Measurements from ENCODE around the gene CDH5. TPM values are rescaled to one million over a fixed set of nuclear protein-coding genes. Genes with fewer than 3 reads are reported as not detected.

The CDH5 gene
- total and polyA plus RNA-seq, 2 of the 4 experiments (the other 2 are of a cell fraction): not detected

DNA sequence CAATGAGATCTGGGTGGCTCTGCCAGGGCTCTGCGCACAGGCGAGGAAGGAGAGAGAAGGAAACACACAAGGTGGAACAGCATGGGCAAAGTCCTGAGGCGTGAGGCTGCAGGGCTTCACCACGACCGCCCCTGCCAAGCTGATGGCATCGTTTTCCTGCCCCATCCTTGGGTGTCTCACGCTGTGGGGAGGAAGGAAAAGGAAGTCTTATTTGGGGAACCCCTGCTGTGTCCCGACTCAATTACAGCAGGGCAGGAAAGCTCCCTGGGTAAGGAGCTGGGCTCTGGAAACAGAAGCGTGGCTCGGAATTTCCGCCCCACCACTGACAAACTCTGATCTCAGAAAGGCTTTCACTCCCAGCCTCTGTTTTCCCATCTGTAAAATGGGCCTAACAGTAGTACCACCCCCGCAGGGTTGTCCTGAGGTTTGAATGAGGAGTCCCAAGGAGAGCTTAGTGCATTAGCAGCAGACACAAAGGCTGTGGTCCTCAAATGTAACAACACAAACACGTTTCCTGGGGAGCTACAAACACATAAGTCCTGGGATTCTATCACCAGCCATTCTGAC, 3.2 kb upstream of the CDH5 start:
- no peak overlapping the region for H4K8ac ChIP-seq (ENCODE audit: low read depth in 2 of 2, low read length in 2 of 2)
- no peak overlapping the region for H3K27ac ChIP-seq (ENCODE audit: insufficient read depth, low read length)
- no peak overlapping the region for H2AK9ac ChIP-seq (replicated peaks; ENCODE audit: low read depth, low read length, poor library complexity)
- H3K79me1 ChIP-seq (ENCODE audit: low read depth in 1 of 2, low read length in 2 of 2): no peaks in the 10 kb centered on the region
- no peak overlapping the region for H3K4me3 ChIP-seq (ENCODE audit: insufficient read depth, low read depth, low read length)
- H2BK120ac ChIP-seq (ENCODE audit: low read depth, low read length): no peak overlapping the region
- H4K20me1 ChIP-seq (ENCODE audit: insufficient read depth, low read length): no peaks in the 10 kb centered on the region
- POLR2A ChIA-PET (ENCODE audit: unreplicated experiment): no interaction called here
- no peak overlapping the region for H3K18ac ChIP-seq (ENCODE audit: low read depth, low read length)
- H3K4ac ChIP-seq (ENCODE audit: low read depth, low read length): no peak overlapping the region
- no peak overlapping the region for H3K4me2 ChIP-seq (ENCODE audit: low read depth, low read length)
- H3K56ac ChIP-seq (ENCODE audit: extremely low read depth, insufficient read depth, low read length): no peak overlapping the region
- no peaks in the 10 kb centered on the region for H3K9me1 ChIP-seq (ENCODE audit: insufficient read depth, low read length)
- H2BK5ac ChIP-seq (ENCODE audit: low read depth, low read length, poor library complexity, severe bottlenecking): no peak overlapping the region
- no peak overlapping the region for H4K5ac ChIP-seq (ENCODE audit: low read depth, low read length)
- no peaks in the 10 kb centered on the region for H3K4me1 ChIP-seq (ENCODE audit: control insufficient read depth, insufficient read depth, low read length)
- no peak overlapping the region for H3K23ac ChIP-seq (ENCODE audit: low read depth, low read length)
- intact Hi-C loops (cut with micrococcal nuclease) (no loop called here), dilution Hi-C loops (cut with HindIII; ENCODE audit: low sequenced_read_pairs, unreplicated experiment) (no loop called here), in situ Hi-C loops (cut with MboI; ENCODE audit: low sequenced_read_pairs) (no loop called here)
- no peak overlapping the region for H3K14ac ChIP-seq (replicated peaks; ENCODE audit: low read depth, low read length)
- no peak overlapping the region for H3K9ac ChIP-seq (ENCODE audit: low read depth, low read length)
- WGBS, 2 experiments (ENCODE audit: extremely low coverage in 2 of 2, insufficient read length in 1 of 2): 73% methylated on average over 3 of the region's 13 CpGs; no CpG with 5 or more reads in 1 of the 2 experiments
- no peak for ATAC-seq (ENCODE audit: low read depth)
- H4K91ac ChIP-seq (ENCODE audit: insufficient read depth, low read depth, low read length): no peak overlapping the region
- no peaks in the 10 kb centered on the region for H3K36me3 ChIP-seq (ENCODE audit: control insufficient read depth, insufficient read depth, low read length)
- peaks cover 62% of the 10 kb centered on the region for H3K27me3 ChIP-seq (ENCODE audit: control insufficient read depth, insufficient read depth, low read length)
- H3K9me3 ChIP-seq (ENCODE audit: control insufficient read depth, insufficient read depth, low read length): no peaks in the 10 kb centered on the region
- no peak for DNase-seq
- no peak overlapping the region for H2BK20ac ChIP-seq (ENCODE audit: low read depth, low read length)
- H2AK5ac ChIP-seq (ENCODE audit: low read depth, low read length): no peak overlapping the region
- TF ChIP-seq CEBPB (IDR thresholded peaks at IDR 0.05; ENCODE audit: low read depth, low read length) (no peak), MAFK (IDR thresholded peaks at IDR 0.05; ENCODE audit: low read depth, low read length) (no peak), SMC3 (IDR thresholded peaks at IDR 0.05; ENCODE audit: low read depth, low read length) (no peak), RAD21 (IDR thresholded peaks at IDR 0.05; ENCODE audit: low read length) (no peak), BHLHE40 (IDR thresholded peaks at IDR 0.05; ENCODE audit: low read depth, low read length) (no peak), MXI1 (IDR thresholded peaks at IDR 0.05; ENCODE audit: borderline replicate concordance, low read depth, low read length) (no peak), RFX5 (IDR thresholded peaks at IDR 0.05; ENCODE audit: low read depth, low read length) (no peak), RCOR1 (IDR thresholded peaks at IDR 0.05; ENCODE audit: insufficient replicate concordance, low read length) (no peak), FOS (IDR thresholded peaks at IDR 0.05; ENCODE audit: low read depth, low read length) (no peak), POLR2A (IDR thresholded peaks at IDR 0.05; ENCODE audit: low read depth, low read length) (no peak), MAZ (IDR thresholded peaks at IDR 0.05; ENCODE audit: borderline replicate concordance, low read depth, low read length) (no peak), NFE2L2 (IDR thresholded peaks at IDR 0.05; ENCODE audit: low read depth, low read length) (no peak), CHD1 (IDR thresholded peaks at IDR 0.05; ENCODE audit: low read depth, low read length) (no peak)
- TF ChIP-seq, protein P1, sequence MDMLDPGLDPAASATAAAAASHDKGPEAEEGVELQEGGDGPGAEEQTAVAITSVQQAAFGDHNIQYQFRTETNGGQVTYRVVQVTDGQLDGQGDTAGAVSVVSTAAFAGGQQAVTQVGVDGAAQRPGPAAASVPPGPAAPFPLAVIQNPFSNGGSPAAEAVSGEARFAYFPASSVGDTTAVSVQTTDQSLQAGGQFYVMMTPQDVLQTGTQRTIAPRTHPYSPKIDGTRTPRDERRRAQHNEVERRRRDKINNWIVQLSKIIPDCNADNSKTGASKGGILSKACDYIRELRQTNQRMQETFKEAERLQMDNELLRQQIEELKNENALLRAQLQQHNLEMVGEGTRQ (IDR thresholded peaks at IDR 0.05; ENCODE audit: low read depth, low read length): no peak
- TF ChIP-seq, protein P2, sequence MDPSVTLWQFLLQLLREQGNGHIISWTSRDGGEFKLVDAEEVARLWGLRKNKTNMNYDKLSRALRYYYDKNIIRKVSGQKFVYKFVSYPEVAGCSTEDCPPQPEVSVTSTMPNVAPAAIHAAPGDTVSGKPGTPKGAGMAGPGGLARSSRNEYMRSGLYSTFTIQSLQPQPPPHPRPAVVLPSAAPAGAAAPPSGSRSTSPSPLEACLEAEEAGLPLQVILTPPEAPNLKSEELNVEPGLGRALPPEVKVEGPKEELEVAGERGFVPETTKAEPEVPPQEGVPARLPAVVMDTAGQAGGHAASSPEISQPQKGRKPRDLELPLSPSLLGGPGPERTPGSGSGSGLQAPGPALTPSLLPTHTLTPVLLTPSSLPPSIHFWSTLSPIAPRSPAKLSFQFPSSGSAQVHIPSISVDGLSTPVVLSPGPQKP (IDR thresholded peaks at IDR 0.05; ENCODE audit: borderline replicate concordance, low read depth, low read length): no peak
- TF ChIP-seq, protein P3, sequence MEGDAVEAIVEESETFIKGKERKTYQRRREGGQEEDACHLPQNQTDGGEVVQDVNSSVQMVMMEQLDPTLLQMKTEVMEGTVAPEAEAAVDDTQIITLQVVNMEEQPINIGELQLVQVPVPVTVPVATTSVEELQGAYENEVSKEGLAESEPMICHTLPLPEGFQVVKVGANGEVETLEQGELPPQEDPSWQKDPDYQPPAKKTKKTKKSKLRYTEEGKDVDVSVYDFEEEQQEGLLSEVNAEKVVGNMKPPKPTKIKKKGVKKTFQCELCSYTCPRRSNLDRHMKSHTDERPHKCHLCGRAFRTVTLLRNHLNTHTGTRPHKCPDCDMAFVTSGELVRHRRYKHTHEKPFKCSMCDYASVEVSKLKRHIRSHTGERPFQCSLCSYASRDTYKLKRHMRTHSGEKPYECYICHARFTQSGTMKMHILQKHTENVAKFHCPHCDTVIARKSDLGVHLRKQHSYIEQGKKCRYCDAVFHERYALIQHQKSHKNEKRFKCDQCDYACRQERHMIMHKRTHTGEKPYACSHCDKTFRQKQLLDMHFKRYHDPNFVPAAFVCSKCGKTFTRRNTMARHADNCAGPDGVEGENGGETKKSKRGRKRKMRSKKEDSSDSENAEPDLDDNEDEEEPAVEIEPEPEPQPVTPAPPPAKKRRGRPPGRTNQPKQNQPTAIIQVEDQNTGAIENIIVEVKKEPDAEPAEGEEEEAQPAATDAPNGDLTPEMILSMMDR (conservative IDR thresholded peaks at IDR 0.05; ENCODE audit: low read depth, low read length): no peak
- CTCF ChIA-PET: interaction anchor here (1.2 kb wide), 1 partner anchor 43 kb away, joined by 3 read pairs; no protein-coding TSS in a partner anchor
- H2AFZ ChIP-seq (replicated peaks; ENCODE audit: low read length, poor library complexity): no peak overlapping the region
- no TSS peak for BruUV-seq (replicated peaks)
- no peak overlapping the region for H2BK15ac ChIP-seq (ENCODE audit: low read depth, low read length)

Measured in IMR-90 (cell line).